ENCODE results near the gene SEZ6. TPM values are rescaled to one million over a fixed set of nuclear protein-coding genes. Genes with fewer than 3 reads are reported as not detected.

Gene SEZ6
- total RNA-seq, 3 donors from 2014 or later (not counting 1 experiment from before 2014, with no cell fraction given), result 0.33 to 1.4 (median 0.97) TPM

- intact Hi-C loops (cut with micrococcal nuclease), result no loop called here
- 88% methylated on average over 5 of the region's 5 CpGs for WGBS (ENCODE audit: insufficient coverage)
- Mint-ChIP-seq H3K4me1 (peaks cover 0 to 3% of the 10 kb centered on the region in 2 donors), H3K27me3 (ENCODE audit: low read depth in 2 of 2) (peaks cover 0 to 4% of the 10 kb centered on the region in 2 donors), H3K4me3 (no peak overlapping the region), H3K36me3 (no peaks in the 10 kb centered on the region), H3K9me3 (no peaks in the 10 kb centered on the region), H3K27ac (no peak overlapping the region)
- H3K4me1 ChIP-seq (ENCODE audit: control insufficient read depth, insufficient read depth, low read length), result no peaks in the 10 kb centered on the region
- H3K9me3 ChIP-seq (ENCODE audit: control insufficient read depth, insufficient read depth, low read length), result no peaks in the 10 kb centered on the region
- H3K27ac ChIP-seq (ENCODE audit: low read length), result no peak overlapping the region
- TF ChIP-seq, protein P1, sequence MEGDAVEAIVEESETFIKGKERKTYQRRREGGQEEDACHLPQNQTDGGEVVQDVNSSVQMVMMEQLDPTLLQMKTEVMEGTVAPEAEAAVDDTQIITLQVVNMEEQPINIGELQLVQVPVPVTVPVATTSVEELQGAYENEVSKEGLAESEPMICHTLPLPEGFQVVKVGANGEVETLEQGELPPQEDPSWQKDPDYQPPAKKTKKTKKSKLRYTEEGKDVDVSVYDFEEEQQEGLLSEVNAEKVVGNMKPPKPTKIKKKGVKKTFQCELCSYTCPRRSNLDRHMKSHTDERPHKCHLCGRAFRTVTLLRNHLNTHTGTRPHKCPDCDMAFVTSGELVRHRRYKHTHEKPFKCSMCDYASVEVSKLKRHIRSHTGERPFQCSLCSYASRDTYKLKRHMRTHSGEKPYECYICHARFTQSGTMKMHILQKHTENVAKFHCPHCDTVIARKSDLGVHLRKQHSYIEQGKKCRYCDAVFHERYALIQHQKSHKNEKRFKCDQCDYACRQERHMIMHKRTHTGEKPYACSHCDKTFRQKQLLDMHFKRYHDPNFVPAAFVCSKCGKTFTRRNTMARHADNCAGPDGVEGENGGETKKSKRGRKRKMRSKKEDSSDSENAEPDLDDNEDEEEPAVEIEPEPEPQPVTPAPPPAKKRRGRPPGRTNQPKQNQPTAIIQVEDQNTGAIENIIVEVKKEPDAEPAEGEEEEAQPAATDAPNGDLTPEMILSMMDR (IDR thresholded peaks at IDR 0.05), result no peak
- H3K36me3 ChIP-seq (ENCODE audit: control insufficient read depth, insufficient read depth, low read length), result no peaks in the 10 kb centered on the region
- DNase-seq (no peak), ATAC-seq (no peak)
- no peak overlapping the region for H3K4me3 ChIP-seq (ENCODE audit: low read length)
- no peaks in the 10 kb centered on the region for H3K27me3 ChIP-seq (ENCODE audit: control insufficient read depth, insufficient read depth, low read length)
Measured at GRCh38 chr17:29050176-29050575, 44.3 kb upstream of the SEZ6 start.

- WGBS (ENCODE audit: insufficient coverage), result 93% methylated on average over 10 of the region's 11 CpGs
- Mint-ChIP-seq H3K4me3 (no peak overlapping the region), H3K9me3 (no peaks in the 10 kb centered on the region), H3K27me3 (ENCODE audit: low read depth in 2 of 2) (peaks cover 0 to 4% of the 10 kb centered on the region in 2 donors), H3K4me1 (peaks cover 0 to 3% of the 10 kb centered on the region in 2 donors), H3K36me3 (no peaks in the 10 kb centered on the region), H3K27ac (no peak overlapping the region)
- H3K9me3 ChIP-seq (ENCODE audit: control insufficient read depth, insufficient read depth, low read length), result no peaks in the 10 kb centered on the region
- no peak for DNase-seq
- no peaks in the 10 kb centered on the region for H3K4me1 ChIP-seq (ENCODE audit: control insufficient read depth, insufficient read depth, low read length)
- no peak overlapping the region for H3K4me3 ChIP-seq (ENCODE audit: low read length)
- no peaks in the 10 kb centered on the region for H3K36me3 ChIP-seq (ENCODE audit: control insufficient read depth, insufficient read depth, low read length)
- intact Hi-C loops (cut with micrococcal nuclease), result no loop called here
- H3K27me3 ChIP-seq (ENCODE audit: control insufficient read depth, insufficient read depth, low read length), result no peaks in the 10 kb centered on the region
- no peak overlapping the region for H3K27ac ChIP-seq (ENCODE audit: low read length)
- no peak for ATAC-seq
- TF ChIP-seq, protein P1 (IDR thresholded peaks at IDR 0.05), result no peak
Measured at GRCh38 chr17:29049541-29050145, 43.8 kb upstream of the SEZ6 start.

- DNase-seq (no peak), ATAC-seq (no peak)
- Mint-ChIP-seq H3K27ac (no peak overlapping the region), H3K9me3 (no peaks in the 10 kb centered on the region), H3K36me3 (no peaks in the 10 kb centered on the region), H3K4me1 (peaks cover under 1 to 3% of the 10 kb centered on the region in 2 donors), H3K27me3 (ENCODE audit: low read depth in 2 of 2) (peaks cover 0 to 4% of the 10 kb centered on the region in 2 donors), H3K4me3 (no peak overlapping the region)
- no peaks in the 10 kb centered on the region for H3K27me3 ChIP-seq (ENCODE audit: control insufficient read depth, insufficient read depth, low read length)
- TF ChIP-seq, protein P1 (IDR thresholded peaks at IDR 0.05), result no peak
- H3K9me3 ChIP-seq (ENCODE audit: control insufficient read depth, insufficient read depth, low read length), result no peaks in the 10 kb centered on the region
- H3K4me3 ChIP-seq (ENCODE audit: low read length), result no peak overlapping the region
- intact Hi-C loops (cut with micrococcal nuclease), result no loop called here
- H3K4me1 ChIP-seq (ENCODE audit: control insufficient read depth, insufficient read depth, low read length), result no peaks in the 10 kb centered on the region
- H3K36me3 ChIP-seq (ENCODE audit: control insufficient read depth, insufficient read depth, low read length), result no peaks in the 10 kb centered on the region
- no peak overlapping the region for H3K27ac ChIP-seq (ENCODE audit: low read length)
- WGBS (ENCODE audit: insufficient coverage), result 88% methylated on average over 9 of the region's 10 CpGs
Measured at GRCh38 chr17:29048440-29049368, 42.9 kb upstream of the SEZ6 start.
